ENCODE measurements around the gene EZR. TPM values are rescaled to one million over a fixed set of nuclear protein-coding genes. Genes with fewer than 3 reads are reported as not detected.

EZR gene
- total RNA-seq, 4 donors from 2014 or later, result 27.4 to 94.0 (median 59.3) TPM

DNA sequence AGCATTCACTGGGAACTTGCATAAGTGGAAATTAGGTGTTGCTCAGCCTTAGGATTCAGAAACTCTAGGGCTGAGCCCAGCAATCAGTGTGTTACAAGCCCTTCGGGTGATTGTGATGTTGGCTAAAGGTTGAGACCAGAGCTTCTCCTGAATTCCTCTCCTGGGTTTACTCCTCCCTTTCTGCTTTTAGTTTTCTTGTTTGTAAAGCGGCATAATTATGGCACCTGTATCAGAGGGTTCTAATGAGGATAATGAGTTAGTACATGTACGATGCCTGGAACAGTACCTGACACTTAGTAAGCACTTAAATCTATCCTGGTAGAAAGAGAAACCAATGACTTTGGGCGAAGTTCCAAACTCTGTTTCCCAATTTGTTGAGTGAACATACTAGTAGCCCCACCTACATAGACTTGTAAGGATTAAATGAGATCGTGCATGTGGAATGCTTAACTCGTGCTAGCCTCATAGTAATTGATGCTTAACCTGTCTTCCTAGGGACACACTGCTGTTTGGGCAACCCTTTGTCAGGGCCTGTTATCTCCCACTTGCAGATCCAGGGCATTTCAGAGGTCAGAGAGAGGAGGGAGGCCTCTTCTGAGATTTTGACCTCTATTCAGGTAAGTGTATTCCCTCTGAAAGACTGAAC, 932 bp upstream of the EZR start:
- Histone ChIP-seq H3K27ac (peak overlapping the region; percentile 91 to 97), H3K36me3 (no peaks in the 10 kb centered on the region), H3K9me3 (no peaks in the 10 kb centered on the region), H3K4me1 (no peaks in the 10 kb centered on the region), H3K27me3 (no peaks in the 10 kb centered on the region), H3K4me3 (no peak overlapping the region)
- TF ChIP-seq, protein P1, sequence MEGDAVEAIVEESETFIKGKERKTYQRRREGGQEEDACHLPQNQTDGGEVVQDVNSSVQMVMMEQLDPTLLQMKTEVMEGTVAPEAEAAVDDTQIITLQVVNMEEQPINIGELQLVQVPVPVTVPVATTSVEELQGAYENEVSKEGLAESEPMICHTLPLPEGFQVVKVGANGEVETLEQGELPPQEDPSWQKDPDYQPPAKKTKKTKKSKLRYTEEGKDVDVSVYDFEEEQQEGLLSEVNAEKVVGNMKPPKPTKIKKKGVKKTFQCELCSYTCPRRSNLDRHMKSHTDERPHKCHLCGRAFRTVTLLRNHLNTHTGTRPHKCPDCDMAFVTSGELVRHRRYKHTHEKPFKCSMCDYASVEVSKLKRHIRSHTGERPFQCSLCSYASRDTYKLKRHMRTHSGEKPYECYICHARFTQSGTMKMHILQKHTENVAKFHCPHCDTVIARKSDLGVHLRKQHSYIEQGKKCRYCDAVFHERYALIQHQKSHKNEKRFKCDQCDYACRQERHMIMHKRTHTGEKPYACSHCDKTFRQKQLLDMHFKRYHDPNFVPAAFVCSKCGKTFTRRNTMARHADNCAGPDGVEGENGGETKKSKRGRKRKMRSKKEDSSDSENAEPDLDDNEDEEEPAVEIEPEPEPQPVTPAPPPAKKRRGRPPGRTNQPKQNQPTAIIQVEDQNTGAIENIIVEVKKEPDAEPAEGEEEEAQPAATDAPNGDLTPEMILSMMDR (IDR thresholded peaks at IDR 0.05), result no peak
- no peak for TF ChIP-seq POLR2A (IDR thresholded peaks at IDR 0.05)
- no peak for DNase-seq
- intact Hi-C loops (cut with DNase I; ENCODE audit: low total_unique reads), result no loop called here

DNA sequence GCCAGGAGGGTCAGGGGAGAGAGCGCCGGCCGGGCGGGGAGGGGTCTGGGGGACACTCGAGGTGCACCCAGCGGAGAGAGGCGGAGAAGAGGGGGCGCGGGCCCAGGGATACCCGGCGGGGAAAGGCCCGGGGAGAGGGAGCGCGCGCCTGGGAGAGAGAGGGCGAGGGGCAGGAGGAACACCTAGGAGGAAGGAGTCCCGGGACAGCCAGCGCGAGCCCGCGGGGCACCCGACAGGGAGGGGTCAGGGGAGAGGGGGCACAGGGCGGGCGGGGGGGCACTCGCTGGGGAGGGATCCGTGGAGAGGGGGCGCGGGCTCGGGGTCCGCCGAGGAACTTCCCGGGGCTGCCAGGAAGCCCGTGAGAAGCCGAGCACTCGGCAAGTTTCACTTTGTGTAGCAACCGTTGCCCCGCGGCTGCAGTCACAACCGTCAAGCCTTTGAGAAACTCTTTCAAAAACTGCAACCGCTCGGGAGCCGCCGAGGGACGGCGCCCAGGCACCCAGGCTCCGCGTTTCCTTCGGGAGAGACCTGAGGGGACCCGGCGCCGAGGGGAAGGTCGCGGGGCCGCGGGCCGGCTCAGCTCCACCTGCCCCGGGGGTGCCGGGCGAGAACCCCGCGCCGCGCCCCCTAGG, 471 bp downstream of the EZR start:
- H3K27ac ChIP-seq, result peak overlapping the region; percentile 91 to 97
- no peaks in the 10 kb centered on the region for H3K36me3 ChIP-seq
- TF ChIP-seq POLR2A (IDR thresholded peaks at IDR 0.05), result no peak
- TF ChIP-seq, protein P1 (IDR thresholded peaks at IDR 0.05), result no peak
- DNase-seq, result peak; percentile 48 to 56
- no peaks in the 10 kb centered on the region for H3K4me1 ChIP-seq
- H3K9me3 ChIP-seq, result no peaks in the 10 kb centered on the region
- H3K27me3 ChIP-seq, result no peaks in the 10 kb centered on the region
- intact Hi-C loops (cut with DNase I; ENCODE audit: low total_unique reads), result no loop called here
- peak overlapping the region; percentile 73 to 91 for H3K4me3 ChIP-seq

DNA sequence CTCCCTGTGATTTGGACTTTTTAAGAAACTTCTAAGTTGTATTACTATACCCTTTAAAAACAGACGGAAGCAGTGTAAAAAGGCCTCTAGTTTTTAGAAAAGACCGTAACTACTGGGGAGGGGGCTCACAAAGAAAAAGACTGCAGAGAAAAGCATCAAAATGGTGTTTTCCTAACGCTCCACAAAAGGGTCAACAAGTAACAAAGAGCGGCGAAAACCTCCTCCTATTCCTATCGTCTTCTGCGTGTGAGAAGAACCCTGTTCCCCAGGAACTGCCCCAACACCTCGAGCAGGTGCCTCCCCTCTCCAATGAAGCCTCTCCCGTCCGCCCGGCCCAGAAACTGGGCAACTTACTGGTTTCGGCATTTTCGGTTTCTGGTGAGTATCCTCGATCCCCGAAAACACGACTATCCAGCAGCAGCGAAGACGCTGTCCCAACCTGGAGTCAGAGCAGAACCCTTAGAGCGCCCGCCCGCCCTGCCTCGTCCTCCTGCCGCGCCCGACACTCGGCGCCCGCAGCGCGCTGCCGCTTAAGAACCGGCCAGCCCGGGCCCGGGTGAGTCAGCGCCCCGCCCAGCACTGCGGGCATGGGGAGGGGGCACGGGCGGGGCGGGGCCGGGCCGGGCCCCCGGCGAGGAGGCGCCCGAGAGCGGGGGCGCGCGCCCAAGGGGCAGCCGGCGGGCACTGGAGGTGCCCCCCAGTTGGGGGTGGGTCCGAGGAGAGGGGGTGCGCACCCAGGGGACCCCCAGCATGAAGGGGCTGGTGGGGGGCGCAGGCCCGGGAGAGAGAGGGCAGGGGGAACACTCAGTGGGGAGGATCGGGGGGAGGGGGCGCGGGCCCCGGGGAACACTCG, 1.2 kb downstream of the EZR start:
- TF ChIP-seq POLR2A (IDR thresholded peaks at IDR 0.05), result peak; percentile 76 to 83
- TF ChIP-seq, protein P1 (IDR thresholded peaks at IDR 0.05), result no peak
- H3K9me3 ChIP-seq, result no peaks in the 10 kb centered on the region
- peak; percentile 70 for DNase-seq
- intact Hi-C loops (cut with DNase I; ENCODE audit: low total_unique reads), result no loop called here
- H3K27me3 ChIP-seq, result no peaks in the 10 kb centered on the region
- H3K27ac ChIP-seq, result peak overlapping the region; percentile 91 to 97
- H3K4me3 ChIP-seq, result peak overlapping the region; percentile 73 to 91
- H3K4me1 ChIP-seq, result no peaks in the 10 kb centered on the region
- H3K36me3 ChIP-seq, result no peaks in the 10 kb centered on the region

DNA sequence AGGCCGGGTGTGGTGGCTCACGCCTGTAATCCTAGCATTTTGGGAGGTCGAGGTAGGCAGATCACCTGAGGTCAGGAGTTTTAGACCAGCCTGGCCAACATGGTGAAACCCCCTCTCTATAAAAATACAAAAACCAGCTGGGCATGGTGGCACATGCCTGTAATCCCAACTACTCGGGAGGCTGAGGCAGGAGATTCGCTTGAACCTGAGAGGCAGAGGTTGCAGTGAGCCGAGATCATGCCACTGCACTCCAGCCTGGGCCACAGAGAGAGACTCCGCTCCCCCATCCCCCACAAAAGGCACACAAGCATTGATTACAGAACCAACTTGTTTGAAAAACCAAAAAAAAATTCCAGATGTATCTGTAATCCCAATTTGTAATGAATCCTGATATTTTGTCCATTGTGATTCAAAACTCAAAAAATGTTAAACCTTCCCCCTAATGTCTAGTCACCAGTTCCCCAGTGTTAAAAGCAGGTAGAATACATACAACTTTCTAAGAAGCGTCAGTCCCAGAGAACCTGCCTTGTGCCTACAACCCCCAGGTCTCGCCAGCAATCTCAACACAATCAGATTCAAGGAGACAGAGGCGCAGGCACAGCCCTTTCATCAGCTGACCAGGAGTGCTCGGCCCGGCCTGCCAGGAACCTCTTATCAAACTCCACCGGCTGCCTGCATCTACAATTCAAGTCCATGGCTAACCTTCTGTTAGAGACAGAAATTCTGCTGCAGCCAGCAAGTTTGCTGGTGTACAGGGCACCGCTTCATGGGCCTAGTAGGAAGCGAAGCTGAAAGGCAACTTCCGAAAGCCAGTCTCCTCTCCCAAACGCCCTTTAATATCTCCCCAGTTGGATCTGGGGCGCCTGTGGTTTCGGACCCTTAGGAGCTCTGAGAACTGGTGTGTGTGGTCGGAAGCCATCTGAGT, 2.1 kb downstream of the EZR start:
- Histone ChIP-seq H3K4me1 (no peaks in the 10 kb centered on the region), H3K36me3 (no peaks in the 10 kb centered on the region), H3K27ac (peak overlapping the region; percentile 91 to 97), H3K9me3 (no peaks in the 10 kb centered on the region), H3K4me3 (peak overlapping the region; percentile 73 to 91), H3K27me3 (no peaks in the 10 kb centered on the region)
- TF ChIP-seq POLR2A (IDR thresholded peaks at IDR 0.05), result no peak
- TF ChIP-seq, protein P1 (IDR thresholded peaks at IDR 0.05), result no peak
- peak in 1 of 2 donors; percentile 29 for DNase-seq
- intact Hi-C loops (cut with DNase I; ENCODE audit: low total_unique reads), result no loop called here
